OCI-LY3 (cell line): ENCODE measurements around the gene ITGBL1.

ENCODE experiments used
- CTCF ChIP-seq: fragments of 200-600, 300-600 bp; sonication (generic); IDR thresholded peaks from 2 replicates; pipeline ENCODE4 v1.5.1; 2014; ENCODE audit warnings: antibody characterized with exemption, low read length, low read depth
- EZH2phosphoT487 ChIP-seq: fragments of 200-600 bp; shearing (Covaris generic); IDR thresholded peaks from 2 replicates; pipeline ENCODE4 v1.6.1; 2018; ENCODE audit warnings: antibody characterized with exemption, mixed run types, low read depth

GRCh38 chr13:101621099-101621498, 168.6 kb downstream of the ITGBL1 start:
- TF ChIP-seq CTCF (no peak), EZH2phosphoT487 (no peak)
